Uterus (tissue), 2 donors: Measurements from ENCODE around the gene PRRC2B.

ENCODE experiments used
- POLR2A ChIP-seq, 2 donors: fragments of 450-650 bp; IDR thresholded peaks; one replicate each; pipeline ENCODE4 v1.6.1; 2016; ENCODE audit warnings: antibody characterized with exemption in 2 of 2, mild to moderate bottlenecking in 1 of 2, moderate library complexity in 1 of 2
- TF ChIP-seq, protein P1 (sequence below), 4 experiments: fragments of 200-600 bp in 2 of 4; fragments of 450-650 bp in 2 of 4; sonication (generic) in 2 of 4; IDR thresholded peaks; one replicate each; pipeline ENCODE4 v1.5.1; 2016 to 2019; ENCODE audit warnings: antibody characterized with exemption in 4 of 4, mild to moderate bottlenecking in 2 of 4, moderate library complexity in 1 of 4

DNA sequence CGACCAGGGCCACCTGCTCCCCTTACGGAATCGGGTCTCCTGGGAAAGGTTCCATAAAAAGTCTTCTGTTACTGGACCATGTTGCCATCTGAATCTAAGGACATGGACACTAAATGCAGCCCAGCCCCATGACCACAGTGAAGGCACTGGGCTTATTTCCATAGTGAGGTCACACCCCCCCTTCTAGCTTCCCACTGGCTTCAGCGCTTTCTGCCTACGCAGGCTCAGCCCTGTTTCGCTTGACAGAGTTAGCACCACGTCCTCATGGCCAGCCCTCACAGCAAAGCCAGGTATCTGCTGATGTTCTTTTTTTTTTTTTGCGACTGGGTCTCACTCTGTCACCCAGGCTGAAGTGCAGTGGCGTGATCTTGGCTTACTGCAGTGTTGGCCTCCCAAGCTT lies 123.0 kb downstream of the PRRC2B start:
- TF ChIP-seq, protein P1, sequence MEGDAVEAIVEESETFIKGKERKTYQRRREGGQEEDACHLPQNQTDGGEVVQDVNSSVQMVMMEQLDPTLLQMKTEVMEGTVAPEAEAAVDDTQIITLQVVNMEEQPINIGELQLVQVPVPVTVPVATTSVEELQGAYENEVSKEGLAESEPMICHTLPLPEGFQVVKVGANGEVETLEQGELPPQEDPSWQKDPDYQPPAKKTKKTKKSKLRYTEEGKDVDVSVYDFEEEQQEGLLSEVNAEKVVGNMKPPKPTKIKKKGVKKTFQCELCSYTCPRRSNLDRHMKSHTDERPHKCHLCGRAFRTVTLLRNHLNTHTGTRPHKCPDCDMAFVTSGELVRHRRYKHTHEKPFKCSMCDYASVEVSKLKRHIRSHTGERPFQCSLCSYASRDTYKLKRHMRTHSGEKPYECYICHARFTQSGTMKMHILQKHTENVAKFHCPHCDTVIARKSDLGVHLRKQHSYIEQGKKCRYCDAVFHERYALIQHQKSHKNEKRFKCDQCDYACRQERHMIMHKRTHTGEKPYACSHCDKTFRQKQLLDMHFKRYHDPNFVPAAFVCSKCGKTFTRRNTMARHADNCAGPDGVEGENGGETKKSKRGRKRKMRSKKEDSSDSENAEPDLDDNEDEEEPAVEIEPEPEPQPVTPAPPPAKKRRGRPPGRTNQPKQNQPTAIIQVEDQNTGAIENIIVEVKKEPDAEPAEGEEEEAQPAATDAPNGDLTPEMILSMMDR (IDR thresholded peaks at IDR 0.05): no peak
- TF ChIP-seq POLR2A (IDR thresholded peaks at IDR 0.05): no peak
